H9 (cell line): ENCODE results near the gene SYT2. TPM values are rescaled to one million over a fixed set of nuclear protein-coding genes. Genes with fewer than 3 reads are reported as not detected.

ENCODE experiments used
- DNase-seq: peaks from one replicate; pipeline ENCODE4 v3.0.0-alpha.2; 2017
- H2AFZ ChIP-seq: one replicate; pipeline ENCODE4 v1.6.1; 2013; ENCODE audit warnings: mild to moderate bottlenecking, low read length, control low read depth, moderate library complexity
- H2AK5ac ChIP-seq: 2 replicates; pipeline ENCODE4 v1.6.1; 2013; ENCODE audit warnings: low read length, control low read depth, mixed read lengths; ENCODE audit not compliant: insufficient read length
- H2BK120ac ChIP-seq: one replicate; pipeline ENCODE4 v1.6.1; 2013; ENCODE audit warnings: low read depth, mild to moderate bottlenecking, low read length, control low read depth, inconsistent platforms; ENCODE audit not compliant: poor library complexity, severe bottlenecking
- H2BK12ac ChIP-seq: 2 replicates; pipeline ENCODE4 v1.6.1; 2013; ENCODE audit warnings: low read length, control low read depth, mixed read lengths, low read depth; ENCODE audit not compliant: insufficient read length
- H2BK15ac ChIP-seq: 2 replicates; pipeline ENCODE4 v1.6.1; 2013; ENCODE audit warnings: low read depth, low read length, control low read depth
- H2BK20ac ChIP-seq: one replicate; pipeline ENCODE4 v1.6.1; 2013; ENCODE audit warnings: low read depth, mild to moderate bottlenecking, low read length, control low read depth, inconsistent platforms; ENCODE audit not compliant: poor library complexity, severe bottlenecking
- H2BK5ac ChIP-seq: 2 replicates; pipeline ENCODE4 v1.6.1; 2013; ENCODE audit warnings: low read length, control low read depth, mixed read lengths; ENCODE audit not compliant: insufficient read length
- H3K14ac ChIP-seq: 2 replicates; pipeline ENCODE4 v1.6.1; 2013; ENCODE audit warnings: low read length, control low read depth; ENCODE audit not compliant: insufficient read depth
- H3K18ac ChIP-seq: 2 replicates; pipeline ENCODE4 v1.6.1; 2013; ENCODE audit warnings: low read depth, mild to moderate bottlenecking, mixed read lengths, low read length, control low read depth; ENCODE audit not compliant: insufficient read length
- H3K23ac ChIP-seq: 2 replicates; pipeline ENCODE4 v1.6.1; 2013; ENCODE audit warnings: low read length, control low read depth, mixed read lengths, low read depth; ENCODE audit not compliant: insufficient read length
- H3K23me2 ChIP-seq: 2 replicates; pipeline ENCODE4 v1.6.1; 2013; ENCODE audit warnings: low read depth, mild to moderate bottlenecking, mixed read lengths, low read length, control low read depth; ENCODE audit not compliant: insufficient read length, poor library complexity, severe bottlenecking
- H3K27ac ChIP-seq: 2 replicates; pipeline ENCODE4 v1.5.1; 2013; ENCODE audit warnings: low read length, control low read depth, mixed read lengths, low read depth; ENCODE audit not compliant: insufficient read length
- H3K27me3 ChIP-seq: 2 replicates; pipeline ENCODE4 v1.6.1; 2013; ENCODE audit warnings: low read length, control low read depth, inconsistent platforms; ENCODE audit not compliant: insufficient read depth
- H3K4ac ChIP-seq: 2 replicates; pipeline ENCODE4 v1.6.1; 2013; ENCODE audit warnings: low read depth, mild to moderate bottlenecking, control low read depth, inconsistent platforms, low read length, moderate library complexity
- H3K4me1 ChIP-seq: 2 replicates; pipeline ENCODE4 v1.6.1; 2013; ENCODE audit warnings: low read length, control low read depth, inconsistent platforms; ENCODE audit not compliant: insufficient read depth
- H3K4me2 ChIP-seq: 2 replicates; pipeline ENCODE4 v1.6.1; 2013; ENCODE audit warnings: low read length, control low read depth, mixed read lengths; ENCODE audit not compliant: insufficient read length, insufficient read depth
- H3K56ac ChIP-seq: 2 replicates; pipeline ENCODE4 v1.6.1; 2013; ENCODE audit warnings: low read depth, mild to moderate bottlenecking, mixed read lengths, low read length, control low read depth; ENCODE audit not compliant: insufficient read length
- H3K79me1 ChIP-seq: 2 replicates; pipeline ENCODE4 v1.6.1; 2013; ENCODE audit warnings: low read depth, mild to moderate bottlenecking, moderate library complexity, low read length, control low read depth, inconsistent platforms; ENCODE audit not compliant: insufficient read depth, poor library complexity, severe bottlenecking
- H3K79me2 ChIP-seq: 2 replicates; pipeline ENCODE4 v1.6.1; 2013; ENCODE audit warnings: low read length, control low read depth, inconsistent platforms; ENCODE audit not compliant: insufficient read depth
- H3K9ac ChIP-seq: 2 replicates; pipeline ENCODE4 v1.6.1; 2013; ENCODE audit warnings: low read length, control low read depth, mixed read lengths; ENCODE audit not compliant: insufficient read length; ENCODE audit errors: extremely low read depth
- H3K9me3 ChIP-seq: one replicate; pipeline ENCODE4 v1.6.1; 2013; ENCODE audit warnings: low read depth, low read length, inconsistent platforms; ENCODE audit not compliant: control insufficient read depth
- H3T11ph ChIP-seq: one replicate; pipeline ENCODE4 v1.6.1; 2013; ENCODE audit warnings: mild to moderate bottlenecking, low read length, control low read depth, inconsistent platforms
- H4K20me1 ChIP-seq: one replicate; pipeline ENCODE4 v1.6.1; 2013; ENCODE audit not compliant: control insufficient read depth, insufficient read length, insufficient read depth
- H4K5ac ChIP-seq: 2 replicates; pipeline ENCODE4 v1.6.1; 2013; ENCODE audit warnings: low read depth, mild to moderate bottlenecking, mixed read lengths, low read length, control low read depth; ENCODE audit not compliant: insufficient read length
- H4K8ac ChIP-seq: replicated peaks from 2 replicates; pipeline ENCODE4 v1.6.1; 2013; ENCODE audit warnings: low read length, control low read depth, mixed read lengths, low read depth; ENCODE audit not compliant: insufficient read length
- H4K91ac ChIP-seq: 2 replicates; pipeline ENCODE4 v1.6.1; 2013; ENCODE audit warnings: low read depth, mild to moderate bottlenecking, moderate library complexity, mixed read lengths, low read length, control low read depth; ENCODE audit not compliant: insufficient read length
- H3K27ac Mint-ChIP-seq, 3 experiments: 2 replicates in 2 of 3; 3 replicates in 1 of 3; pipeline ENCODE4 v1.8.0; 2020 to 2021; ENCODE audit warnings: mixed read lengths in 3 of 3, mild to moderate bottlenecking in 1 of 3, moderate library complexity in 1 of 3
- H3K27me3 Mint-ChIP-seq: 2 replicates; pipeline ENCODE4 v1.8.0; 2021; ENCODE audit warnings: low read depth, mild to moderate bottlenecking, moderate library complexity, mixed read lengths
- H3K36me3 Mint-ChIP-seq, 3 experiments: 2 replicates in 2 of 3; 3 replicates in 1 of 3; pipeline ENCODE4 v1.8.0; 2020 to 2021; ENCODE audit warnings: low read depth in 3 of 3, mixed read lengths in 3 of 3; ENCODE audit not compliant: insufficient read depth in 1 of 3
- H3K4me1 Mint-ChIP-seq, 2 experiments: 2 replicates each; pipeline ENCODE4 v1.8.0; 2020; ENCODE audit warnings: mixed read lengths in 2 of 2
- H3K4me3 Mint-ChIP-seq, 2 experiments: 2 replicates in 1 of 2; 3 replicates in 1 of 2; pipeline ENCODE4 v1.8.0; 2020 to 2021; ENCODE audit warnings: mild to moderate bottlenecking in 2 of 2, mixed read lengths in 2 of 2, moderate library complexity in 1 of 2
- H3K9me3 Mint-ChIP-seq, 2 experiments: 2 replicates in 1 of 2; 3 replicates in 1 of 2; pipeline ENCODE4 v1.8.0; 2020; ENCODE audit warnings: mild to moderate bottlenecking in 2 of 2, mixed read lengths in 2 of 2, moderate library complexity in 1 of 2
- CTCF ChIP-seq: fragments of 200-600 bp; sonication (generic); conservative IDR thresholded peaks from 3 replicates; pipeline ENCODE4 v1.8.0; 2021; ENCODE audit warnings: antibody characterized with exemption, mild to moderate bottlenecking
- whole genome bisulfite sequencing: extraction: QIAGEN DNeasy Blood & Tissue Kit; methylation state at CpG from one replicate; pipeline ENCODE4 v1.1.7; 2013; ENCODE audit warnings: missing lambda C conversion rate, low lambda C conversion rate, mixed read lengths; ENCODE audit not compliant: insufficient read length; ENCODE audit errors: extremely low coverage; 5-methylcytosine and 5-hydroxymethylcytosine counted together
- total RNA-seq: library from RNA; stranded (reverse); gene quantifications from 2 replicates; pipeline ENCODE4 v1.2.1, GENCODE V29; 2021

The SYT2 gene
- total RNA-seq, 1 experiment from 2014 or later, result 3.3 TPM

DNA sequence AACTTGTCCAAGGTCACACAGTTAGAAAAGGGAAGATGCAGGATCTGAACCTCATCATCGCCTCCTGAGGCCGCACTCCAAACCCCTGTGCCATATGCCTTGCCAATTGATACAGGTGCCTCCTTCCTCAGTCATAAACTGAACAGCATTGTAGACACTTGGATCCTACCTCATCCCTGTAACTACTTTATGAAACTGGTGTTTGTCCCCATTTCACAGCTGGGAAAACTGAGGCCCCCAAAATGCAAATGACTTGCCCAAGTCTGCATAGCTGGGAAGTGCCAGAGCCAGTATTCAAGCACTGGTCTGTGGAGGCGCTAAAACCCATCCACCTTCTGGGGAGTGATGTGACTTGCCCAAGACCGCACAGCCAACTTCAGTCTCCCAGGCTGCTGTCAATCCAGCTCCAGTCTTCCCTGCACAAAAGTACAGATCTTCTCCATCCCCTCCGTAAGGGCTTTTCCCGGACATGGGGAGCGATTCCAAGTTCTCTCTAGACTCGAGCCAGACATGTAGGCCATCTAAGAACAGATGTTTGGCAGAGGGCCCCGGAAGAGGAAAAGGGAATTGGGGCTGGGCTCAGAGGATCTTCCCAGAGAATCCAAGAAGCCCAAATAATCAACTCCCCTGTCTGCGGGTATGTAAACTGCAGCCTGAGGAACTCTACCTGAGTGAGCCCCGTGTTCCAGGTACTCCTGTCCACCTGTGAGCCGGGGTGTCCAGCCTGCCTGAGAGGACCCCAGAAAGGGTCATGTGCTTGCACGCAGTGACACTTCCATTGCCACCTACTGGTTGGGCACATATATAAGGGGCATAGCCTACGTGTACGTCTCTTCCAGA lies 60.5 kb downstream of the SYT2 start:
- H3K18ac ChIP-seq, result no peak overlapping the region
- H3K4me3 Mint-ChIP-seq, result no peak overlapping the region
- H3K9ac ChIP-seq, result no peak overlapping the region
- no peak overlapping the region for H4K8ac ChIP-seq
- H4K20me1 ChIP-seq, result no peaks in the 10 kb centered on the region
- no peak overlapping the region for H4K91ac ChIP-seq
- H3K23me2 ChIP-seq, result no peaks in the 10 kb centered on the region
- no peaks in the 10 kb centered on the region for H3K9me3 ChIP-seq
- H2BK15ac ChIP-seq, result no peak overlapping the region
- no peaks in the 10 kb centered on the region for H3K9me3 Mint-ChIP-seq
- WGBS, result no CpG with 5 or more reads among the region's 15 CpGs
- H3K4me2 ChIP-seq, result no peak overlapping the region
- no peak overlapping the region for H3K27ac ChIP-seq
- H3T11ph ChIP-seq, result no peak overlapping the region
- H2BK5ac ChIP-seq, result no peak overlapping the region
- no peak overlapping the region for H3K56ac ChIP-seq
- no peaks in the 10 kb centered on the region; the same call in 1 of the 2 replicates for H3K27me3 ChIP-seq
- peaks cover 7 to 23% of the 10 kb centered on the region in 2 experiments for H3K4me1 Mint-ChIP-seq
- H2AK5ac ChIP-seq, result no peak overlapping the region
- H3K4ac ChIP-seq, result no peak overlapping the region
- no peak overlapping the region for H3K23ac ChIP-seq
- H3K27ac Mint-ChIP-seq, result no peak overlapping the region
- no peaks in the 10 kb centered on the region for H3K79me2 ChIP-seq
- H3K79me1 ChIP-seq, result no peaks in the 10 kb centered on the region
- no peak overlapping the region for H2BK20ac ChIP-seq
- H3K36me3 Mint-ChIP-seq, result no peaks in the 10 kb centered on the region; a peak in 1 of 7 replicates
- H2BK120ac ChIP-seq, result no peak overlapping the region
- H4K5ac ChIP-seq, result no peak overlapping the region
- peak; percentile 42 for TF ChIP-seq CTCF
- peaks cover 2% of the 10 kb centered on the region; the same call in 1 of the 2 replicates for H3K4me1 ChIP-seq
- H3K27me3 Mint-ChIP-seq, result peaks cover 54% of the 10 kb centered on the region
- DNase-seq, result no peak
- H2AFZ ChIP-seq, result no peak overlapping the region
- H2BK12ac ChIP-seq, result no peak overlapping the region
- no peak overlapping the region for H3K14ac ChIP-seq
